ENCODE measurements around the gene ITPR1. TPM values are rescaled to one million over a fixed set of nuclear protein-coding genes. Genes with fewer than 3 reads are reported as not detected.

The ITPR1 gene
- polyA plus RNA-seq, 2 of the 4 experiments (the other 2 are of a cell fraction): 2.8 to 9.6 TPM

GRCh38 chr3:4826237-4827100 is 333.3 kb downstream of the ITPR1 start (continued):
- TF ChIP-seq JUN (IDR thresholded peaks at IDR 0.05): peak in 1 of 2 experiments; percentile 41; a peak in 3 of 5 replicates

- DNase-seq (ENCODE audit: low read depth in 1 of 2, low spot score in 1 of 2) (peak in 1 of 2 experiments; percentile 60), FAIRE-seq (no peak), ATAC-seq (no peak)
- Histone ChIP-seq H3K4me2 (peak overlapping the region; percentile 73; the same call in 2 of the 3 replicates), H3K4me3 (no peak overlapping the region), H3K4me1 (peaks cover 82% of the 10 kb centered on the region), H3K9me3 (no peaks in the 10 kb centered on the region), H3K27ac (peak overlapping the region; percentile 82 to 87)
- ChIA-PET CTCF (interaction anchor here (1.1 to 2.0 kb wide), 6 partner anchors 11 to 230 kb away, joined by 3 to 8 read pairs (median 5); no protein-coding TSS in a partner anchor), POLR2A (interaction anchor here (1.1 kb wide), 1 partner anchor 151 kb away, joined by 7 read pairs; no protein-coding TSS in a partner anchor)
- WGBS (ENCODE audit: missing lambda C conversion rate): 81% methylated on average over 8 of the region's 8 CpGs
- TF ChIP-seq BCL3 (IDR thresholded peaks at IDR 0.05) (no peak), SREBF2 (IDR thresholded peaks at IDR 0.05) (no peak), REST (IDR thresholded peaks at IDR 0.05) (no peak), CHD4 (IDR thresholded peaks at IDR 0.05; ENCODE audit: borderline replicate concordance) (no peak), EHMT2 (IDR thresholded peaks at IDR 0.05; ENCODE audit: low read depth) (no peak)
Observed at GRCh38 chr3:4827767-4828166, 334.6 kb downstream of the ITPR1 start.

GRCh38 chr3:4828279-4829030 is 335.3 kb downstream of the ITPR1 start:
- WGBS (ENCODE audit: missing lambda C conversion rate): 90% methylated on average over 10 of the region's 10 CpGs
- peak in 1 of 2 experiments; percentile 42 for DNase-seq (ENCODE audit: low read depth in 1 of 2, low spot score in 1 of 2)
- ChIA-PET CTCF (interaction anchor here (0.6 to 1.6 kb wide), 5 partner anchors 108 to 236 kb away, joined by 3 to 7 read pairs (median 4); no protein-coding TSS in a partner anchor), POLR2A (interaction anchor here (1.1 kb wide), 1 partner anchor 150 kb away, joined by 7 read pairs; no protein-coding TSS in a partner anchor)
- peak overlapping the region; percentile 38 for H3K4me2 ChIP-seq
- H3K27ac ChIP-seq: peak overlapping the region; percentile 82 to 87
- H3K4me3 ChIP-seq: no peak overlapping the region
- TF ChIP-seq CTCF (IDR thresholded peaks at IDR 0.05): no peak
- no peak for TF ChIP-seq NPAS2 (CRISPR knock-in tag; IDR thresholded peaks at IDR 0.05; ENCODE audit: borderline replicate concordance)
- no peak for TF ChIP-seq HDAC2 (IDR thresholded peaks at IDR 0.05)
- no peak for TF ChIP-seq KDM5A (IDR thresholded peaks at IDR 0.05)
- no peak for TF ChIP-seq MAFK (IDR thresholded peaks at IDR 0.05; ENCODE audit: partially characterized antibody)
- TF ChIP-seq GATA3 (IDR thresholded peaks at IDR 0.05; ENCODE audit: borderline replicate concordance): no peak
- no peak for TF ChIP-seq RCOR1 (IDR thresholded peaks at IDR 0.05; ENCODE audit: low read depth, low read length)
- no peak for TF ChIP-seq MAZ (IDR thresholded peaks at IDR 0.05; ENCODE audit: borderline replicate concordance, low read depth, low read length)
- H3K9me3 ChIP-seq: no peaks in the 10 kb centered on the region
- peaks cover 82% of the 10 kb centered on the region for H3K4me1 ChIP-seq
- ATAC-seq: no peak
- FAIRE-seq: no peak
